ENCODE results near the gene MAD1L1. TPM values are rescaled to one million over a fixed set of nuclear protein-coding genes. Genes with fewer than 3 reads are reported as not detected.

Gene MAD1L1
- total and polyA plus RNA-seq, 8 donors = 12.8 to 469 (median 27.3) TPM

DNA sequence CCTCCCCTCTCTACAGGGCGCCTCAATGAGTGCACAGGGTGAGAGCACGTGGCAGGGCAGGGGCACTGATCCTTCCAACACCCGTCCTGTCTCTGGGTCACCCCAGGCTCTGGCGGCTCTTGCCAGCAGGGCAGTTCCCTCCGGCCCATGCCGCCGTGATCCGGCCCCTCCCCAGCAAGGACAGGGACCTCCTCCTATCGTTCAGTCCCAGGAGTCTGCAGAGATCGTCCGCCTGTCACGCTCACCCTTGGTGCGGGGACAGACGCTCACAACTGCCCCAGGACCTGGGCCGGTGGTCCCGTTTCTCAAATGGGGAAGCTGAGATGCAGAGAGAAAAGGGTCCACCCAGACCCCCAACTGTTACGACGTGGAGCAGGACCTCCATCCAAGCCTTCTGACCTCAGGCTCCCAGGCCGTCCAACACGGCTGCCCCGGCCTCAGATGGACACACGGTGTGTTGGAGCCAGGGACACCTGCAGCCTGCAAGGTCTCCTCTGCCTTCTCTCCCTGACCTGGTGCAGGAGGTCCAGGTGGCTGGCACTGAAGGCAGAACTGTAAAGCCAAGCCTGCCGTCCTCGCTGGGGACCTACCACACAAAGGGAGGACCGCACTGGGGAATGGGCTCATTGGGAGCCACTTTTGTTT, 313.7 kb downstream of the MAD1L1 start:
- Histone ChIP-seq H3K27ac (no peak overlapping the region), H3K4me3 (no peak overlapping the region), H3K9me3 (no peaks in the 10 kb centered on the region), H3K36me3 (peaks cover 0 to 8% (median 2%) of the 10 kb centered on the region in 4 donors), H3K27me3 (no peaks in the 10 kb centered on the region), H3K4me1 (peaks cover 0 to 32% (median 19%) of the 10 kb centered on the region in 4 donors)
- WGBS, 5 donors = 92 to 97% (median 96%) methylated on average over 4 to 25 of the region's 25 CpGs
- TF ChIP-seq, protein P1, sequence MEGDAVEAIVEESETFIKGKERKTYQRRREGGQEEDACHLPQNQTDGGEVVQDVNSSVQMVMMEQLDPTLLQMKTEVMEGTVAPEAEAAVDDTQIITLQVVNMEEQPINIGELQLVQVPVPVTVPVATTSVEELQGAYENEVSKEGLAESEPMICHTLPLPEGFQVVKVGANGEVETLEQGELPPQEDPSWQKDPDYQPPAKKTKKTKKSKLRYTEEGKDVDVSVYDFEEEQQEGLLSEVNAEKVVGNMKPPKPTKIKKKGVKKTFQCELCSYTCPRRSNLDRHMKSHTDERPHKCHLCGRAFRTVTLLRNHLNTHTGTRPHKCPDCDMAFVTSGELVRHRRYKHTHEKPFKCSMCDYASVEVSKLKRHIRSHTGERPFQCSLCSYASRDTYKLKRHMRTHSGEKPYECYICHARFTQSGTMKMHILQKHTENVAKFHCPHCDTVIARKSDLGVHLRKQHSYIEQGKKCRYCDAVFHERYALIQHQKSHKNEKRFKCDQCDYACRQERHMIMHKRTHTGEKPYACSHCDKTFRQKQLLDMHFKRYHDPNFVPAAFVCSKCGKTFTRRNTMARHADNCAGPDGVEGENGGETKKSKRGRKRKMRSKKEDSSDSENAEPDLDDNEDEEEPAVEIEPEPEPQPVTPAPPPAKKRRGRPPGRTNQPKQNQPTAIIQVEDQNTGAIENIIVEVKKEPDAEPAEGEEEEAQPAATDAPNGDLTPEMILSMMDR (IDR thresholded peaks at IDR 0.05) = no peak
- TF ChIP-seq POLR2AphosphoS5 (IDR thresholded peaks at IDR 0.05) = no peak
- no peak for TF ChIP-seq EP300 (IDR thresholded peaks at IDR 0.05)
- no peak for TF ChIP-seq POLR2A (IDR thresholded peaks at IDR 0.05)
- no peak for DNase-seq
- intact Hi-C loops (cut with DNase I; ENCODE audit: low total_unique reads) = no loop called here

DNA sequence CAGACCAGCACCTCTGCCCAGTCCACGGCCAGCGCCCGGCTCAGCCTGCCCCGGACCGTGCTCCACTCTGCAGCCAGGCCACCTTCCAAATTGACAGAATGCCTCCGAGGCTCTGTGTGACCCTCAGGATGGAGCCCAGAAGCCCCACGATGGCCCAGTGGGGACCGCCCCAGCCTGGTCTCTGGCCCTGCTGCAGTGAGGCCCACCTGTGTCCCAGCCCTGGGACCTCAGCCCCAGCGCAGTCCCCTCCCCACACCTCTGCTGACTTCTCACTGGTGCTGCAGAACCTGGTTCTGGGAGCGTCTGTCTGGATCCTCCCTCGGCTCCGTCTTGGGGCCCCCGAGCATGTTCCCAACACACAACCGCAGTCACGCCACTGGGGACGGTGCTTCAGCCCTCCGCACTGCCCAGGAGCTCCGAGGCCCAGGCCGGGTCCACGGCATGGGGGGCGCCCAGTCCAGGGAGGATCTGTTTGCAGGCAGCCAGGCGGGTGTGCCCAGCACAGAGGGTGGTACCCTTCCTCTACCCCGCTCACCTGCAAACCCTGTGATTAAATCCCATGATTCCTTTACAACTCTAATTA, 314.6 kb downstream of the MAD1L1 start:
- Histone ChIP-seq H3K27me3 (no peaks in the 10 kb centered on the region), H3K4me1 (peaks cover 3 to 41% (median 23%) of the 10 kb centered on the region in 4 donors), H3K4me3 (no peak overlapping the region), H3K36me3 (peaks cover 0 to 4% (median 0%) of the 10 kb centered on the region in 4 donors), H3K27ac (no peak overlapping the region), H3K9me3 (no peaks in the 10 kb centered on the region)
- DNase-seq = no peak
- intact Hi-C loops (cut with DNase I; ENCODE audit: low total_unique reads) = no loop called here
- 96 to 98% (median 97%) methylated on average over 10 to 23 of the region's 23 CpGs for WGBS, 5 donors
- no peak for TF ChIP-seq EP300 (IDR thresholded peaks at IDR 0.05)
- no peak for TF ChIP-seq POLR2A (IDR thresholded peaks at IDR 0.05)
- TF ChIP-seq, protein P1 (IDR thresholded peaks at IDR 0.05) = no peak
- no peak for TF ChIP-seq POLR2AphosphoS5 (IDR thresholded peaks at IDR 0.05)

DNA sequence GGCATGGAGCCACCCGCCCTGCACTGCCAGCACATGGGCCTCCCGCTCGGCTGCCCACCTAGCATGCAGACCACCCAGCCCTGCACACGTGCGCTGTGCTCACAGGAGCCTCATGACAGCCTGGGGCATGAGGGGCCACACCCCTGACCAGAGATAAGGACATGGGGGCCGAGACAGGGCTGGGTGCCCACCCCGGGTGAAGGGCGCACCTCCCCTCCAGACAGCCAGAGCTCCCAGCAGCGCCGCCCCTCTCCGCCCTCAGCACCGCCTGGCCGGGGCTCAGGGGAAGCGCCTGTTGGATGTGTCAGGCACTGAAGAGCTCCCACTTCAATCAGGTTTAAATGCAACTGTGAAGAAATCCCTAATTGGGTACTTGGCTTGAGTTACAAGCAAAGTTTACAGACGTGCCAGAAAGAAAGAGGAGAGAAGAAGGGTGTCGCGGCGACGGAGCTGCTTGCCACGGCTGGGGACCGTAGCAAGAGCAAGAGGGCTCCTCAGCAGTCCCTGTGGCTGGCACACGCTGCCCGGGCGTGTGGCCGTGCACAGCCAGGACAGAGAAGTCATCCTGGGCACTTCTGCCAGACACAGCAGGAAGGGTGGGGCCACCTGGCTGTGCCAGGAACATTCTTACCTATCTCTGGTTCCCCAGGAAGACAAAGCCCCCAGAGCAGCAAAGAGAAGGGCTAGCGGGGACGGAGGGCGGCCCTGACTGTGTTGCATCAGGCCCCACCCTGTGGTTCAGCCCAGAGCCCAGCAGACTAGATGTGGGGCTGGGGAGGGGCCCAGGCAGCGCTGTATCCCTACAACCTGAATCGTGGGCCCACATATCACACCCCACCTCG, 315.3 kb downstream of the MAD1L1 start:
- Histone ChIP-seq H3K27ac (no peak overlapping the region), H3K27me3 (no peaks in the 10 kb centered on the region), H3K36me3 (peaks cover 0 to 4% (median 0%) of the 10 kb centered on the region in 4 donors), H3K9me3 (no peaks in the 10 kb centered on the region), H3K4me1 (peaks cover 3 to 48% (median 26%) of the 10 kb centered on the region in 4 donors), H3K4me3 (no peak overlapping the region)
- 59 to 80% (median 73%) methylated on average over 14 to 31 of the region's 31 CpGs for WGBS, 5 donors
- intact Hi-C loops (cut with DNase I; ENCODE audit: low total_unique reads) = no loop called here
- DNase-seq = no peak
- TF ChIP-seq POLR2AphosphoS5 (IDR thresholded peaks at IDR 0.05) (no peak), POLR2A (IDR thresholded peaks at IDR 0.05) (no peak)
- TF ChIP-seq, protein P1 (IDR thresholded peaks at IDR 0.05) = no peak

DNA sequence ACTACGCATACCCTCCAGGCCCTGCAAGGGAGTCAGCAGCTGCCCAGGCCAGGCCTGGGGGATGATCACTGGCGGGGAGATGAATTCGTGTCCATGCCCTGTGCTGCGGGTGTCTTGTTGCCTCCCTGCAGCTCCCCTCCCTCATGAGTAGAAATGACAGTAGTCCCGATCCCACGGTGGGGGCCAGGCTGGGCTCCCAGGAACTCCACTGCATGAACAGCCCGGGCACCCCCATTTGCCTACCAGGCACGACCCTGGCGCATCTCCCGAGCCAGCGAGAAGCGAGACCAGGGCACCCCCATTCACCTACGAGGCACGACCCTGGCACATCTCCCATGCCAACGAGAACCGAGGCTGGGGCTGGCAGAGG, 316.2 kb downstream of the MAD1L1 start:
- Histone ChIP-seq H3K4me1 (peaks cover 3 to 52% (median 28%) of the 10 kb centered on the region in 4 donors), H3K4me3 (no peak overlapping the region), H3K27me3 (no peaks in the 10 kb centered on the region), H3K27ac (no peak overlapping the region), H3K9me3 (no peaks in the 10 kb centered on the region), H3K36me3 (no peaks in the 10 kb centered on the region)
- intact Hi-C loops (cut with DNase I; ENCODE audit: low total_unique reads) = no loop called here
- no peak for TF ChIP-seq POLR2A (IDR thresholded peaks at IDR 0.05)
- TF ChIP-seq POLR2AphosphoS5 (IDR thresholded peaks at IDR 0.05) = no peak
- TF ChIP-seq, protein P1 (IDR thresholded peaks at IDR 0.05) = no peak
- TF ChIP-seq EP300 (IDR thresholded peaks at IDR 0.05) = no peak
- no peak for DNase-seq
- WGBS, 5 donors = 90 to 96% (median 95%) methylated on average over 11 to 16 of the region's 16 CpGs
